Nephron progenitor cell (in vitro differentiated cells): ENCODE results near the gene ADGRL4.

Experiments used
- DNase-seq: peaks from one replicate; pipeline ENCODE4 v3.0.0; 2021
- H3K27ac Mint-ChIP-seq: 2 replicates; pipeline ENCODE4 v1.8.0; 2021; ENCODE audit warnings: mild to moderate bottlenecking, moderate library complexity, mixed read lengths
- H3K27me3 Mint-ChIP-seq: 2 replicates; pipeline ENCODE4 v1.8.0; 2021; ENCODE audit warnings: mild to moderate bottlenecking, low read depth, mixed read lengths; ENCODE audit not compliant: poor library complexity
- H3K36me3 Mint-ChIP-seq: 2 replicates; pipeline ENCODE4 v1.8.0; 2021; ENCODE audit warnings: low read depth, mixed read lengths
- H3K4me1 Mint-ChIP-seq: 2 replicates; pipeline ENCODE4 v1.8.0; 2021; ENCODE audit warnings: mixed read lengths
- H3K4me3 Mint-ChIP-seq: 2 replicates; pipeline ENCODE4 v1.8.0; 2021; ENCODE audit warnings: mild to moderate bottlenecking, moderate library complexity, mixed read lengths
- H3K9me3 Mint-ChIP-seq: 2 replicates; pipeline ENCODE4 v1.8.0; 2021; ENCODE audit warnings: mild to moderate bottlenecking, moderate library complexity, mixed read lengths
- CTCF ChIP-seq: fragments of 200-600 bp; sonication (generic); IDR thresholded peaks from 2 replicates; pipeline ENCODE4 v1.5.0; 2021; ENCODE audit warnings: antibody characterized with exemption

ADGRL4 gene

GRCh38 chr1:78958711-78959110 is 47.8 kb downstream of the ADGRL4 start:
- H3K27me3 Mint-ChIP-seq = peaks cover 3% of the 10 kb centered on the region
- DNase-seq = no peak
- no peak overlapping the region for H3K4me3 Mint-ChIP-seq
- TF ChIP-seq CTCF = no peak
- no peak overlapping the region for H3K27ac Mint-ChIP-seq
- no peaks in the 10 kb centered on the region for H3K9me3 Mint-ChIP-seq
- no peaks in the 10 kb centered on the region for H3K36me3 Mint-ChIP-seq
- H3K4me1 Mint-ChIP-seq = no peaks in the 10 kb centered on the region

- Mint-ChIP-seq H3K27me3 (no peaks in the 10 kb centered on the region), H3K36me3 (no peaks in the 10 kb centered on the region), H3K4me3 (no peak overlapping the region), H3K4me1 (no peaks in the 10 kb centered on the region), H3K27ac (no peak overlapping the region), H3K9me3 (no peaks in the 10 kb centered on the region)
- no peak for TF ChIP-seq CTCF
- no peak for DNase-seq
These were observed 55.7 kb downstream of the ADGRL4 start for GRCh38 chr1:78950826-78951225.

GRCh38 chr1:78949227-78949626 is 57.3 kb downstream of the ADGRL4 start:
- no peak for TF ChIP-seq CTCF
- DNase-seq = no peak
- Mint-ChIP-seq H3K4me3 (no peak overlapping the region), H3K27me3 (no peaks in the 10 kb centered on the region), H3K36me3 (no peaks in the 10 kb centered on the region), H3K27ac (no peak overlapping the region), H3K4me1 (no peaks in the 10 kb centered on the region), H3K9me3 (no peaks in the 10 kb centered on the region)

GRCh38 chr1:78919150-78919549 is 87.4 kb downstream of the ADGRL4 start:
- Mint-ChIP-seq H3K27ac (no peak overlapping the region), H3K4me3 (no peak overlapping the region), H3K9me3 (no peaks in the 10 kb centered on the region), H3K4me1 (no peaks in the 10 kb centered on the region), H3K27me3 (peaks cover 5% of the 10 kb centered on the region), H3K36me3 (no peaks in the 10 kb centered on the region)
- TF ChIP-seq CTCF = no peak
- no peak for DNase-seq

- no peak for TF ChIP-seq CTCF
- H3K4me1 Mint-ChIP-seq = no peaks in the 10 kb centered on the region
- H3K36me3 Mint-ChIP-seq = no peaks in the 10 kb centered on the region
- peaks cover 5% of the 10 kb centered on the region for H3K27me3 Mint-ChIP-seq
- no peaks in the 10 kb centered on the region for H3K9me3 Mint-ChIP-seq
- no peak overlapping the region for H3K4me3 Mint-ChIP-seq
- no peak overlapping the region for H3K27ac Mint-ChIP-seq
- DNase-seq = no peak
These were observed 88.4 kb downstream of the ADGRL4 start for GRCh38 chr1:78918157-78918556.

- Mint-ChIP-seq H3K4me1 (no peaks in the 10 kb centered on the region), H3K36me3 (no peaks in the 10 kb centered on the region), H3K27ac (no peak overlapping the region), H3K9me3 (no peaks in the 10 kb centered on the region), H3K27me3 (peaks cover 9% of the 10 kb centered on the region), H3K4me3 (no peak overlapping the region)
- no peak for TF ChIP-seq CTCF
- no peak for DNase-seq
These were observed 89.5 kb downstream of the ADGRL4 start for GRCh38 chr1:78916986-78917385.
